ENCODE data around the gene SCIN. TPM values are rescaled to one million over a fixed set of nuclear protein-coding genes. Genes with fewer than 3 reads are reported as not detected.
"Not testable (repeated sequence)": the region's sequence is repeated elsewhere in the genome, so short reads cannot be mapped to it uniquely, and the experiment has no call there.

SCIN gene
- total and polyA plus RNA-seq, 8 donors = 2.5 to 49.2 (median 7.3) TPM

DNA sequence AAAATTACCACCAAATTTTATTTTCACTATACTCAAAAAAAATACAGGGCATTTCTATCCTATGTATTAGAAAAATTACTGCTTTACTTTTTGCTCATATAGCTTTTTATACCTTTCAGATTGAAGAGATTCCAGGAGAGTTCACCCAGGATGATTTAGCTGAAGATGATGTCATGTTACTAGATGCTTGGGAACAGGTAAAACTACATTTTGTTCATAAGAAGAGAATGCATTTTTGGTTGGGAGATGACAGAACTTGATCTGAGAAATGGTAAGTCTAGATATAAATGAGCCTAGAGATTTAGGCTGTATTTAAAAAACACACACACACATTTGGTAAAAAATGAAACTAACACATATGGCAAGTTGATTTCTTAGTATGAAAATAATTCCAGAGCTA, 78.8 kb downstream of the SCIN start:
- intact Hi-C loops (cut with DNase I; ENCODE audit: low total_unique reads) = no loop called here
- TF ChIP-seq, protein P1, sequence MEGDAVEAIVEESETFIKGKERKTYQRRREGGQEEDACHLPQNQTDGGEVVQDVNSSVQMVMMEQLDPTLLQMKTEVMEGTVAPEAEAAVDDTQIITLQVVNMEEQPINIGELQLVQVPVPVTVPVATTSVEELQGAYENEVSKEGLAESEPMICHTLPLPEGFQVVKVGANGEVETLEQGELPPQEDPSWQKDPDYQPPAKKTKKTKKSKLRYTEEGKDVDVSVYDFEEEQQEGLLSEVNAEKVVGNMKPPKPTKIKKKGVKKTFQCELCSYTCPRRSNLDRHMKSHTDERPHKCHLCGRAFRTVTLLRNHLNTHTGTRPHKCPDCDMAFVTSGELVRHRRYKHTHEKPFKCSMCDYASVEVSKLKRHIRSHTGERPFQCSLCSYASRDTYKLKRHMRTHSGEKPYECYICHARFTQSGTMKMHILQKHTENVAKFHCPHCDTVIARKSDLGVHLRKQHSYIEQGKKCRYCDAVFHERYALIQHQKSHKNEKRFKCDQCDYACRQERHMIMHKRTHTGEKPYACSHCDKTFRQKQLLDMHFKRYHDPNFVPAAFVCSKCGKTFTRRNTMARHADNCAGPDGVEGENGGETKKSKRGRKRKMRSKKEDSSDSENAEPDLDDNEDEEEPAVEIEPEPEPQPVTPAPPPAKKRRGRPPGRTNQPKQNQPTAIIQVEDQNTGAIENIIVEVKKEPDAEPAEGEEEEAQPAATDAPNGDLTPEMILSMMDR (IDR thresholded peaks at IDR 0.05) = no peak
- TF ChIP-seq POLR2A (IDR thresholded peaks at IDR 0.05) (no peak), EP300 (IDR thresholded peaks at IDR 0.05) (no peak), POLR2AphosphoS5 (IDR thresholded peaks at IDR 0.05) (no peak)
- H3K27ac ChIP-seq = peak overlapping the region in 3 of 5 donors; percentile 10 to 71 (median 35)

GRCh38 chr7:12650080-12650479, 79.6 kb downstream of the SCIN start:
- Histone ChIP-seq H3K36me3 (no peaks in the 10 kb centered on the region), H3K4me1 (peaks cover 0 to 30% (median 9%) of the 10 kb centered on the region in 4 donors), H3K27ac (peak overlapping the region in 3 of 5 donors; percentile 10 to 71 (median 66)), H3K27me3 (no peaks in the 10 kb centered on the region), H3K9me3 (no peaks in the 10 kb centered on the region), H3K4me3 (no peak overlapping the region)
- peak; percentile 23 to 38 for DNase-seq
- 28 to 50% (median 41%) methylated on average over 2 of the region's 2 CpGs for WGBS, 5 donors
- intact Hi-C loops (cut with DNase I; ENCODE audit: low total_unique reads) = no loop called here
- peak in 1 of 3 donors; percentile 21 for TF ChIP-seq POLR2AphosphoS5 (IDR thresholded peaks at IDR 0.05)
- no peak for TF ChIP-seq POLR2A (IDR thresholded peaks at IDR 0.05)

More for the DNA sequence above, 78.8 kb downstream of the SCIN start:
- no peak overlapping the region for H3K4me3 ChIP-seq
- no peak for DNase-seq
- H3K27me3 ChIP-seq = no peaks in the 10 kb centered on the region
- peaks cover 0 to 30% (median 9%) of the 10 kb centered on the region in 4 donors for H3K4me1 ChIP-seq
- H3K36me3 ChIP-seq = no peaks in the 10 kb centered on the region
- no peaks in the 10 kb centered on the region for H3K9me3 ChIP-seq

- Histone ChIP-seq H3K36me3 (no peaks in the 10 kb centered on the region), H3K27me3 (no peaks in the 10 kb centered on the region), H3K9me3 (no peaks in the 10 kb centered on the region), H3K27ac (no peak overlapping the region), H3K4me1 (peaks cover 0 to 23% (median 6%) of the 10 kb centered on the region in 4 donors), H3K4me3 (no peak overlapping the region)
- WGBS, 5 donors = 72 to 88% (median 82%) methylated on average over 3 of the region's 3 CpGs
- TF ChIP-seq EP300 (IDR thresholded peaks at IDR 0.05) = no peak
- TF ChIP-seq POLR2A (IDR thresholded peaks at IDR 0.05) = no peak
- TF ChIP-seq POLR2AphosphoS5 (IDR thresholded peaks at IDR 0.05) = no peak
- TF ChIP-seq, protein P1 (IDR thresholded peaks at IDR 0.05) = no peak
- intact Hi-C loops (cut with DNase I; ENCODE audit: low total_unique reads) = no loop called here
- DNase-seq = no peak
These were observed 82.6 kb downstream of the SCIN start for GRCh38 chr7:12653110-12653509.

- WGBS, 5 donors = 55 to 80% (median 60%) methylated on average over 2 of the region's 2 CpGs
- Histone ChIP-seq H3K27ac (no peak overlapping the region), H3K36me3 (no peaks in the 10 kb centered on the region), H3K4me1 (peaks cover 0 to 22% (median 6%) of the 10 kb centered on the region in 4 donors), H3K4me3 (no peak overlapping the region), H3K9me3 (no peaks in the 10 kb centered on the region), H3K27me3 (no peaks in the 10 kb centered on the region)
- intact Hi-C loops (cut with DNase I; ENCODE audit: low total_unique reads) = no loop called here
- DNase-seq = no peak
- no peak for TF ChIP-seq POLR2AphosphoS5 (IDR thresholded peaks at IDR 0.05)
- no peak for TF ChIP-seq EP300 (IDR thresholded peaks at IDR 0.05)
- no peak for TF ChIP-seq POLR2A (IDR thresholded peaks at IDR 0.05)
- TF ChIP-seq, protein P1 (IDR thresholded peaks at IDR 0.05) = no peak
These were observed 83.0 kb downstream of the SCIN start for GRCh38 chr7:12653518-12653917.

DNA sequence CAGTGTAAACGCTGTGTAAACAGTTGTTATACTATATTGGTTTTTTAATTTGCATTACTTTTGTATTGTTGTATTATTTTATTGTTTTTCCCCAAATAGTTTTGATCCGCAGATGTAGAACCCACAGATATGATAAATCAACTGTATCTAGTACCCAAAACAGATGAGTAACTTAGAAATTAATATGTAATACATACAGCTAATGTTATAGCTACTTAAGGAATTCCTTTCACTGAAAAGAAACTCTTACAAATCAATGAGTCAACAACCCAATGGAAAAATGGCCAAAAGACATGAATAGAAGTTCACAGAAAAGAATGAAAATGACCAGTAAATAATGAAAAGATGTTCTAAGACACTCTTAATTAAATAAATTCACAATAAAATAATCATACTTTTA, 84.6 kb downstream of the SCIN start:
- 93 to 99% (median 97%) methylated on average over 2 of the region's 2 CpGs for WGBS, 5 donors
- Histone ChIP-seq H3K27ac (no peak overlapping the region), H3K27me3 (no peaks in the 10 kb centered on the region), H3K4me1 (peaks cover 0 to 13% (median 6%) of the 10 kb centered on the region in 4 donors), H3K4me3 (no peak overlapping the region), H3K36me3 (no peaks in the 10 kb centered on the region), H3K9me3 (no peaks in the 10 kb centered on the region)
- no peak for DNase-seq
- intact Hi-C loops (cut with DNase I; ENCODE audit: low total_unique reads) = no loop called here
- TF ChIP-seq, protein P1 (IDR thresholded peaks at IDR 0.05) = no peak
- TF ChIP-seq POLR2AphosphoS5 (IDR thresholded peaks at IDR 0.05) (no peak), EP300 (IDR thresholded peaks at IDR 0.05) (no peak), POLR2A (IDR thresholded peaks at IDR 0.05) (no peak)

DNA sequence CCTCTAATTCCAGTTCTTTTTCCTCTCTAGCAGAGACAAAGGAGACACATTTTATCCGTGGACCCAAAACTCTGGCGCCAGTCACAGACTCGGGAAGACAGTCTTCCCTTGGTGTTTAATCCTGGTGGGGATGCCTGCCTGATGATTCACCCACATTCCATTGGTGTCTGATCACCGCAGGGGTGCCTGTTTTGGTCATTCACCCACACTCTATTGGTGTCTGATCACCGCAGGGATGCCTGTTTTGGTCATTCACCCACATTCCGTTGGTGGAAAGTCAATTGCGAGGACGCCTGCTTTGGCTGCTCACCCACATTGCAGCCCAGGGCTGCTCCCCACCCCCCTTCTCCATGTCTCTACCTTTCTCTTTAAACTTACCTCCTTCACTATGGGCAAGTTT, 89.9 kb downstream of the SCIN start:
- H3K4me1 ChIP-seq; H3K36me3 ChIP-seq; intact Hi-C loops (cut with DNase I; ENCODE audit: low total_unique reads); H3K27ac ChIP-seq; DNase-seq; H3K27me3 ChIP-seq; H3K9me3 ChIP-seq; H3K4me3 ChIP-seq: not testable (repeated sequence)
- 76 to 89% (median 83%) methylated on average over 8 of the region's 8 CpGs for WGBS, 5 donors

GRCh38 chr7:12660986-12661385, 90.5 kb downstream of the SCIN start:
- H3K27me3 ChIP-seq; H3K36me3 ChIP-seq; H3K4me3 ChIP-seq; H3K27ac ChIP-seq; H3K9me3 ChIP-seq; intact Hi-C loops (cut with DNase I; ENCODE audit: low total_unique reads); H3K4me1 ChIP-seq; DNase-seq: not testable (repeated sequence)
- WGBS, 5 donors = 75 to 86% (median 80%) methylated on average over 3 of the region's 3 CpGs
